GM23338 (cell line): ENCODE measurements around the gene GABPB1. TPM values are rescaled to one million over a fixed set of nuclear protein-coding genes. Genes with fewer than 3 reads are reported as not detected.

Source experiments
- ATAC-seq: fragments of 200-7000 bp; cut with Tn5 transposase; 3 replicates; pipeline ENCODE4 v1.9.1; 2020
- DNase-seq: peaks from one replicate; pipeline ENCODE4 v3.0.0-alpha.2; 2015; ENCODE audit warnings: low spot score
- H2AFZ ChIP-seq: fragments of 200-600 bp; sonication (generic); 2 replicates; pipeline ENCODE4 v1.8.0; 2016; ENCODE audit warnings: antibody characterized with exemption, mild to moderate bottlenecking, moderate library complexity
- H3F3A ChIP-seq: fragments of 200-600 bp; sonication (generic); replicated peaks from 2 replicates; pipeline ENCODE4 v1.8.0; 2017; ENCODE audit warnings: antibody characterized with exemption, mixed run types, low read depth
- H3K27ac ChIP-seq: fragments of 200-600 bp; sonication (generic); 2 replicates; pipeline ENCODE4 v1.6.1; 2016; ENCODE audit warnings: low read depth
- H3K27me3 ChIP-seq: fragments of 200-600 bp; sonication (generic); 2 replicates; pipeline ENCODE4 v1.8.0; 2016; ENCODE audit warnings: mild to moderate bottlenecking, mixed run types, moderate library complexity; ENCODE audit not compliant: insufficient read depth
- H3K36me3 ChIP-seq: fragments of 200-600 bp; sonication (generic); 2 replicates; pipeline ENCODE4 v1.8.0; 2016; ENCODE audit warnings: mild to moderate bottlenecking; ENCODE audit not compliant: insufficient read depth
- H3K4me1 ChIP-seq: fragments of 200-600 bp; sonication (generic); 2 replicates; pipeline ENCODE4 v1.8.0; 2016; ENCODE audit warnings: mild to moderate bottlenecking, moderate library complexity; ENCODE audit not compliant: insufficient read depth
- H3K4me2 ChIP-seq: fragments of 200-600 bp; sonication (generic); 2 replicates; pipeline ENCODE4 v1.7.1; 2017; ENCODE audit warnings: mixed run types
- H3K4me3 ChIP-seq: fragments of 200-600 bp; sonication (generic); 2 replicates; pipeline ENCODE4 v1.6.1; 2016; ENCODE audit warnings: mixed run types
- H3K79me2 ChIP-seq: fragments of 200-600 bp; sonication (generic); replicated peaks from 2 replicates; pipeline ENCODE4 v1.8.0; 2017; ENCODE audit warnings: mild to moderate bottlenecking; ENCODE audit not compliant: insufficient read depth
- H3K9me2 ChIP-seq: fragments of 200-600 bp; sonication (generic); 2 replicates; pipeline ENCODE4 v1.8.0; 2017; ENCODE audit not compliant: insufficient read depth
- H4K20me1 ChIP-seq: fragments of 200-600 bp; sonication (generic); replicated peaks from 2 replicates; pipeline ENCODE4 v1.8.0; 2017; ENCODE audit warnings: mild to moderate bottlenecking; ENCODE audit not compliant: insufficient read depth
- H3K27ac Mint-ChIP-seq: 2 replicates; pipeline ENCODE4 v1.8.0; 2020; ENCODE audit warnings: inconsistent platforms, mild to moderate bottlenecking, moderate library complexity, mixed read lengths
- H3K27me3 Mint-ChIP-seq: 3 replicates; pipeline ENCODE4 v1.8.0; 2022; ENCODE audit warnings: low read depth, mild to moderate bottlenecking, moderate library complexity, mixed read lengths, inconsistent platforms; ENCODE audit not compliant: insufficient read depth, poor library complexity
- H3K36me3 Mint-ChIP-seq: 3 replicates; pipeline ENCODE4 v1.8.0; 2021; ENCODE audit warnings: low read depth, mild to moderate bottlenecking, inconsistent platforms, moderate library complexity, mixed read lengths
- H3K4me1 Mint-ChIP-seq: 3 replicates; pipeline ENCODE4 v1.8.0; 2020; ENCODE audit warnings: mild to moderate bottlenecking, inconsistent platforms, mixed read lengths
- H3K4me3 Mint-ChIP-seq: 3 replicates; pipeline ENCODE4 v1.8.0; 2021; ENCODE audit warnings: moderate library complexity, mild to moderate bottlenecking, inconsistent platforms, mixed read lengths
- H3K9me3 Mint-ChIP-seq: 3 replicates; pipeline ENCODE4 v1.8.0; 2020; ENCODE audit warnings: moderate library complexity, mild to moderate bottlenecking, inconsistent platforms, mixed read lengths
- CREB1 ChIP-seq: fragments of 250-450 bp; sonication (Bioruptor Pico); IDR thresholded peaks from 2 replicates; pipeline ENCODE4 v1.5.0; 2020; ENCODE audit warnings: low read depth, mild to moderate bottlenecking, moderate library complexity
- CTCF ChIP-seq, 2 experiments: fragments of 200-600 bp in 1 of 2; sonication (generic) in 1 of 2; conservative IDR thresholded peaks; 2 replicates each; pipeline versions ENCODE4 v1.5.1 to v1.6.1; 2016 to 2017; ENCODE audit warnings: antibody characterized with exemption in 2 of 2, low read depth in 2 of 2, mild to moderate bottlenecking in 2 of 2, moderate library complexity in 1 of 2
- ETS1 ChIP-seq: IDR thresholded peaks from 2 replicates; pipeline ENCODE4 v1.6.1; 2016; ENCODE audit warnings: antibody characterized with exemption
- EZH2 ChIP-seq: fragments of 200-600 bp; sonication (generic); IDR thresholded peaks from one replicate; pipeline ENCODE4 v1.8.0; 2017; ENCODE audit warnings: antibody characterized with exemption, mild to moderate bottlenecking, low read depth; ENCODE audit not compliant: unreplicated experiment
- EZH2phosphoT487 ChIP-seq: fragments of 200-600 bp; sonication (generic); IDR thresholded peaks from one replicate; pipeline ENCODE4 v1.8.1; 2018; ENCODE audit warnings: antibody characterized with exemption; ENCODE audit not compliant: unreplicated experiment
- JUNB ChIP-seq: IDR thresholded peaks from one replicate; pipeline ENCODE4 v1.6.1; 2016; ENCODE audit warnings: antibody characterized with exemption; ENCODE audit not compliant: unreplicated experiment
- NANOG ChIP-seq: IDR thresholded peaks from 2 replicates; pipeline ENCODE4 v1.6.1; 2016; ENCODE audit warnings: antibody characterized with exemption, borderline replicate concordance
- POLR2AphosphoS5 ChIP-seq: IDR thresholded peaks from 2 replicates; pipeline ENCODE4 v1.6.1; 2016; ENCODE audit warnings: antibody characterized with exemption, low read depth
- REST ChIP-seq: IDR thresholded peaks from one replicate; pipeline ENCODE4 v1.6.1; 2018; ENCODE audit warnings: antibody characterized with exemption; ENCODE audit not compliant: unreplicated experiment
- STAT1 ChIP-seq: IDR thresholded peaks from one replicate; pipeline ENCODE4 v1.6.1; 2016; ENCODE audit warnings: antibody characterized with exemption; ENCODE audit not compliant: unreplicated experiment
- ZNF114 ChIP-seq: fragments of 250-450 bp; sonication (Bioruptor Pico); IDR thresholded peaks from 2 replicates; pipeline ENCODE4 v1.5.0; 2020; ENCODE audit warnings: mild to moderate bottlenecking, moderate library complexity
- ZNF331 ChIP-seq: fragments of 250-450 bp; sonication (Bioruptor Pico); IDR thresholded peaks from 2 replicates; pipeline ENCODE4 v1.5.0; 2020; ENCODE audit warnings: low read depth, mild to moderate bottlenecking, moderate library complexity
- ZNF462 ChIP-seq: fragments of 250-450 bp; sonication (Bioruptor Pico); IDR thresholded peaks from 2 replicates; pipeline ENCODE4 v1.5.0; 2020; ENCODE audit warnings: mild to moderate bottlenecking, moderate library complexity
- polyA plus RNA-seq: library from polyadenylated mRNA; unstranded; fragments of >200 nt; fragmentation: Nextera tagmentation; extraction: Ambion mirVana; gene quantifications from 2 replicates; pipeline ENCODE4 v1.2.1, GENCODE V29; 2016
- total RNA-seq: library from RNA; depleted of rRNA; stranded (reverse); fragments of >200 nt; shearing (Covaris generic); gene quantifications from 2 replicates; pipeline ENCODE4 v1.2.3, GENCODE V29; 2014

GABPB1 gene
- total and polyA plus RNA-seq, 2 experiments from 2014 or later, result 34.4 to 53.9 TPM

- ATAC-seq (no peak), DNase-seq (no peak)
- Histone ChIP-seq H3K79me2 (no peaks in the 10 kb centered on the region), H3K4me1 (no peaks in the 10 kb centered on the region), H3K9me2 (no peaks in the 10 kb centered on the region), H3K27ac (no peak overlapping the region), H3K27me3 (no peaks in the 10 kb centered on the region), H3K4me2 (no peak overlapping the region), H2AFZ (no peak overlapping the region), H4K20me1 (no peaks in the 10 kb centered on the region; the same call in 1 of the 2 replicates), H3F3A (no peaks in the 10 kb centered on the region), H3K36me3 (no peaks in the 10 kb centered on the region), H3K4me3 (no peak overlapping the region)
- Mint-ChIP-seq H3K4me3 (no peak overlapping the region), H3K36me3 (peaks cover 4% of the 10 kb centered on the region; the same call in 1 of the 3 replicates), H3K4me1 (no peaks in the 10 kb centered on the region), H3K27me3 (no peaks in the 10 kb centered on the region), H3K27ac (no peak overlapping the region), H3K9me3 (no peaks in the 10 kb centered on the region)
- TF ChIP-seq CREB1 (CRISPR knock-in tag) (no peak), JUNB (no peak), ZNF114 (CRISPR knock-in tag) (no peak), ZNF462 (CRISPR knock-in tag) (no peak), ETS1 (no peak), EZH2phosphoT487 (no peak), EZH2 (no peak), POLR2AphosphoS5 (no peak), REST (no peak), ZNF331 (CRISPR knock-in tag) (no peak), CTCF (conservative IDR thresholded peaks at IDR 0.05; ENCODE audit: low read depth in 2 of 2) (no peak), STAT1 (no peak), NANOG (no peak)
Measured at GRCh38 chr15:50227076-50227475, 127.9 kb downstream of the GABPB1 start.
